DMS 273 treated with DMSO at 0.1 percent for 48 hours (cell line): Measurements from ENCODE around the gene CDO1.

Experiments
- DNase-seq: peaks from one replicate; lab custom pipeline; 2025; lab: John Stamatoyannopoulos, UW

Gene CDO1

DNA sequence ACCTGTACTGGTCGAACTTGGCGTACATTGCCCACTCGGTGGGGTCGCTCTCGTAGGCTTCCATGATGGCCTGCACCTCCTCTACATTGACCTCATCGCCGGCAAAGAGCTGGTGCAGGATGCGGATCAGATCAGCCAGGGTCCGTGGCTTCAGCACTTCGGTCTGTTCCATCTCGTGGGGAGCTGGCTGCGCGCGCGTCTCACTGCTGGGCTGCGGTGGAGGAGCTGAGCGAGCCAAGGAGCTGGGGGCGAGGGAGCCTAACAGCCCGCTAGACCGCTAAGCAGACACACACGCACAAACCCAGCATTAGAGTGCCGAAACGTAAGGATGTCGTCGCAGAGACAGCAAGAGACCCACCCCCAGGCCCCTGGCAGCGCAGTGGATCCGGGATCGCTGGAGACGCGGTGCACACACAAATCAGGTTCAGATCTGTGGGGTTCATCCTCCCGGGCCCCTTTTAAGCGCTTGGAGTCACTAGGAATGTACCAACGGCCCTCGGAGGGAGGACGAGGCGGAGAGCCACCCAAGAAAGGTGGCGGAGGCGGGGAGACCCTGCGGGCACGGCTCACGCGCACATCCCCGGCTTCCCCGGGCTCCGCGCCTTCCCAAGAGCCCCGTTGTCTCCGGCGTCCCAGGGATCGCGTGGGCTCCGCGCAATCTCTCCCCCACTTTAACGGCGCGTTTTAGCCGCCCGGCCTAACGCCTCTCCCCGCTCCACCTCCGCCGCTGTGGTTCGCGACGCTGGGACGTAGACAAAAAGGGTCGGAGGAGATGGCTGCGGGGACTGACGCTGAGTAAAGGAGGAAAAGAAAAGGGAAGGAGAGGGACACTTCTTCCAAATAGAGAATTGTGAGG is at the start of gene CDO1:
Gene CDO1, minus strand, starts transcription at position 434 of the 856 bp plus-strand sequence. Its CDS starts 262 bp downstream, at position 172.
- DNase-seq: no peak

DNA sequence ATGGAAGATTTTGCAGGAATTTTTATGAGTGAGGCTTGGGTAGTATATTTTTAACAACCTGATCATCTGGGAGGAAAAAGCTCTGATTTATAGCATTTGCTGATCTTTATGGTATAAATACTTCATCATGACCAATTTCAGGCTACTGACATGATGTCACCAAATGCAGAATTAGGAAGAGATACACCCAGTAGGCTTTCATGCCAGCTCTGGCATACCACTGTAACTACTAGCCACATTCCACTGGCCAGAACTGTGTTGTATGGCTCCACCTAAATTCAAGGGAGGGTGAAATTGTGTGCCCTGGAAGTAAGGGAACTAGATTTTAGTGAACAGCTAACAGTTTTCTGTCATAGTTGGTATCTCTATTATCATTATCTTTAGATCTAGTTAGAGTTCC is 42.9 kb upstream of the CDO1 start:
- no peak for DNase-seq

DNA sequence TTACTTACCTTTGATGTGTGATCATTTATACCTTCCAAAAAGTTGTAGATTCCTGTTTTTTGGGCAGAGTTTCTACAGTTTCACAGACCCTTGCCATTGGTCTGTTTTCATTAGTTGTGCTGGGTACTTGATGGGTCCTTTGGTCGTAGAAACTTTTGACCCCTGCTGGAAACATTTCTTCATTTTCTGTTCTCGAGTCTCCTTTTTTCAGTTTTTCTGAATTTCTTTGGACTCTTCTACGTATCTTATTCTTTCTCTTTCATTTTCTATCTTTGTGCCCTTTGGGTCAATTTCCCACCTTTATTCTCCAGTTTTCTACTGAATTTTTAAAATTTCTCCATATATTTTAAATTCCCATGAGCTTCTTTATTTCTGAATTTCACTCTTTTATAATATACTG is 41.9 kb upstream of the CDO1 start:
- no peak for DNase-seq

DNA sequence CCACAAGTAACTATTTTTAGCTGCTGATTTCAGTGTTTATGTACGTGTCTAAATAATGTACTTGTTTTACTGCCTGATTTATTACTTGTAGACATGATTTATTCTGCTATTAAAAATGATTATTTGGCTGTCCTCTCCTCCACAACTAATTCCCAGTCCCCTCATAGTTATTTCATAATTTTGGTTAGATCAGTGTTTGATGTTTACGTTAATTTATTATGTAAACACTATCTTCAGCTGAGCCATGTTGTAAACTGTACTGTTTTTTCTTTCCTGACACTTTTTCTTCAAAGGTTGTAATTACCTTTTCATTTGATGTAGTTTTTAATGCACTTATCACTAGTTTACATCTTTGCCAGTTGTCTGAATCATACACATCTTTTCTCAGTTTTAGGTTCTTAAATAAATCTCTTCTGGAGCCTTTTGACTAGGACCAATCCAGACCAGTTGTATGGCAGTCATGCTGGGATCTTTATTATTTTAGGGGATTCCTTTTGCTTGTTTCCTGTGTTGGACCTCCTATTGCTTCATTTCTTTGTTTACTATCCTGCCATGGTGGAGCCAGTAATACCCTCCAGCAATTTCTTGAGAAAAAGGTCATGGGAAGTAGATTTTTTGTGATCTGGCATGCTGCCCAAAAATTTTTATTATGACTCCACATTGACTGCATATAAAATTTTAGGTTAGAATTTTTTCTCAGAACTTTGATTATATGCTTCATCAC is 41.3 kb upstream of the CDO1 start:
- no peak for DNase-seq

DNA sequence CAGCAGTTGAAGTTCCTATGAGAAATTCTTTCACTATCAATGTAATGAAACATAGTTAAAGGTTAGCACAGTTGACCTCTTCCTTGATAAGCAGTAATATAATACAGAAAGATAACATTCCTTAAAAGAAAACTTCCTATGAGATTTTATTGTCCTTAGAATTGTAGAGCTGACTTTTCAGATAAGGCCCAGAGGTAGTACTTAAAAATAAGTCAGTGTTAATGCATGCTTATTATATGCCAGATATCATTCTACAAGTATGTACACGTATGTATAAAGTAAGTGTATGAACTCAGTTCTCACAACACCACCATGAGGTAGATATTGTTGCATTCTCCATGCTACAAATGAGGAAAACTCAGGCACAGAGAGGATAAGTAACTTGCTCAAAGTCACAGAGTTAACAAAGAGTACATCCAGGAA is 40.6 kb upstream of the CDO1 start:
- no peak for DNase-seq

DNA sequence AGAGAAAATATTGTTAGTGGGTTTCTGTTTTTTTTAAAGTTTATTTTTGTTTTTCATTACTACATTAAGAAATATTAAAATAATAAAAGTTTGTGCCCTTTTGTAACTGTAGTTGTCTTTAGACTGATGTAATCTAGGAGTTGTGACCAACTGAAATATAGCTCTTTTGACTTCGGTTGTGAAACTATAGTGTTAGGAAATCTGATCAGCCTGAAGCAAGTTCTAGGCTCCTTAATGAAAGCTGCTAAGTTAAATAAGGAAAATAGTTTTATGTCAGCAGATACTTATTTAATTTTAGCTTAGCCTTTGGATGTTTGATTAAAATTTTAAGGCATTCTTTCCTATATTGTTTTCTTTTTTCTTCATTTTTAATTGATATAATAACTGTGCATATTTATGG is 39.5 kb upstream of the CDO1 start:
- DNase-seq: no peak

DNA sequence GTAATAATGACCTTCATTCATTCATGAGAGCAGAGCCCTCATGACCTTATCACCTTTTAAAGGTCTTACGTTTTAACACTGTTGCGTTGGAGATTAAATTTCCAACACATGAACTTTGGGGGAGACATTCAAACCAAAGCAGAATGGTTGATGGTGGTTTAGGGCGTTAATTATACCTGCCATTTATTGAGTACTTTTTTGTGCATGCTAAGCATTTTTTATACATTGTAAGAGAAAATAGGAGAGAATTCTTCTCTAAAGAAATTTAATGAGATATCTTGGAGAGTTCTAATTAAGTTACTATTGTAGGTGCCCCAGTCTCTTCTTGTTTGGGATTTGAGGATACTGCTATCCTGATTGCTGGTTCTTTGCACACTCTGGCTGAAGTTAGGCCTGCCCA is 37.7 kb upstream of the CDO1 start:
- DNase-seq: no peak

DNA sequence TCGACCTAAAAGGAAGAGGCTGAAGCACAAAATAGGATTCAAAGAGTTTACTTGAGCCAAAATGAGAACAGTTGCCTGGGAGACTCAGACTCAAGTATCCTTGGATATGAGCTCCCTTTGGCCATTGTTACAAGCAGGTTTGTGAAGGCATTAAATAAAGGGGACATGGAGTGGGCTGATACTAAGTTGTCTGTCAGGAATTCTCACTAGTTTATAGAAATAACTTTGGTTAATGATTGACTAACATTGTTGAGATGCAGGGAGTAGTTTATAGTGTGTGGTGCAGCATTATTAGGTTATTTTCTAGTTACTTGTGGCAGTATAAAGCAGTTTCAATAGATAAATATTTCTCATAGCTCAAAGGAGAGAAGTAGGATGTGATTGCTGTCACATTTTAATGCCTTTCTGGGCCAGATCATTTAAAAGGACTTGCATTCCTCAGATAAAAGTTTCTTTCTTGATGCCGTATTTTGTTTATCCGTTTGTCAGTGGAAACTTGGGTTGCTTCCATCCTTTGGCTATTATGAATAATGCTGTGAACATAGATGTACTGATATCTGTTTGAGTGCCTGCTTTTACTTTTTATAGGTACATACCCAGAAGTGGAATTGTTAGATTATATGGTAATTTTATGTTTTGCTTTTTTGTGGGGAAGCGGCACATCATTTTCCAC is 34.4 kb upstream of the CDO1 start:
- no peak for DNase-seq

DNA sequence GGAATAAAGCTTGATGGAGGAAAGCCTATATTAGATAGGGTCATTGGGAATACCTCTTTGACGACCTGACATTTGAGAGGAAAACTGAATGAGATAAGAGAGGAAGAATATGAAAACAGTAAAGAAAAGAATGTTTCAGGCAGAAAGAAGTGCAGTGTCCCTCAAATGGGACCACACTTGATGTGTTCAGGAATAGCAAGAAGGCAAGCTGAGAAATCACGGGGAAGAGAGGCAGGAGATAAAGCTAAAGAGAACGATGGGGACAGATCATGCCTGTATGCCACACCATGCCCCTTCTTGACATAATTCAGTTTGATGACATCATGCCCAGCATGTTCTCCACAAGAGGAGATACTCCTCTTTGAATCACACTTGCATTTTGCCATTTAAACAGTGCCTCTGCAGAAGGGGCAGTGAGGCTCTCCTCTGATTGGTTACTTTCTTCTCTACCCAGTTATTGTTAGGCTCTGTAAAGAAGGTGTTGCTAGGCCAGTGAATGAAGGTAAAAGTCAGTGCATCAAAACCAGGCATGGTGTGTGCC is 32.9 kb upstream of the CDO1 start:
- DNase-seq: no peak

DNA sequence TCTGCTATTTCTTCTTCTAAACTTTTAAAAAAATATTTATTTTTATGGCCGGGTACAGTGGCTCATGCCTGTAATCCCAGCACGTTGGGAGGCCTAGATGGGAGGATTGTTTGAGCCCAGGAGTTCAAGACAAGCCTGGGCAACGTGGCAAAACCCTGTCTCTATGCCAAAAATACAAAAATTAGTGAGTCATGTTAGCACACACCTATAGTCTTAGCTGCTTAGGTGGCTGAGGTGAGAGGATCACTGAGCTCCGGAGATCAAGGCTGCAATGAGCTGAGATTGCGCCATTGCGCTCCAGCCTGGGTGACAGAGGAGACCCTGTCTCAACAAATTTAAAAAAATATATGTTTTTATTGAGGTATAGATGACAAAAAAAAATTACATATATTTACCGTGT is 30.8 kb upstream of the CDO1 start:
- no peak for DNase-seq

DNA sequence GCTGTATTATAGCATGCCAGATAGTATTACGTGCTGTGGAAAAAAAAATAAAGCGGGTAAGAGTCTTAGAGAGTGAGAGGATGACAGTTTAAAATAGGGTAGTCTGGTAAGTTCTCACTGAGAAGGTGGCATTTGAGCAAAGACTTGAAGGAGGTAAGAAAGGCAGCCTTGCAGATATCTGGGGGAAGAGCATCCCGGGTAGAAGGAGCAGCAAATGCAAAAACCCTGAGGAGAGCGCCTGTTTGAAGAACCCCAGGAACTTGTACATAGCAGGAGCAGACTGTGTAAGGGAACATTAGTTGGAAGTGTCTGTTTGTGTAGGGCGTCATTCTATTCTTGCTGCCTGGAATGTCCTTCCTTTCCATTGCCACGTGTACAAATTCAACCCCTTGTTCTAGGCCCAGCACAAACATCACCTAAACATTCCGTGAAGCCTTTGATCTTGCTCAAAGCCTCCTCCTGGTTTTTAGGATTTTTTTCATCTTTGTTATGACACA is 27.9 kb upstream of the CDO1 start:
- DNase-seq: no peak

DNA sequence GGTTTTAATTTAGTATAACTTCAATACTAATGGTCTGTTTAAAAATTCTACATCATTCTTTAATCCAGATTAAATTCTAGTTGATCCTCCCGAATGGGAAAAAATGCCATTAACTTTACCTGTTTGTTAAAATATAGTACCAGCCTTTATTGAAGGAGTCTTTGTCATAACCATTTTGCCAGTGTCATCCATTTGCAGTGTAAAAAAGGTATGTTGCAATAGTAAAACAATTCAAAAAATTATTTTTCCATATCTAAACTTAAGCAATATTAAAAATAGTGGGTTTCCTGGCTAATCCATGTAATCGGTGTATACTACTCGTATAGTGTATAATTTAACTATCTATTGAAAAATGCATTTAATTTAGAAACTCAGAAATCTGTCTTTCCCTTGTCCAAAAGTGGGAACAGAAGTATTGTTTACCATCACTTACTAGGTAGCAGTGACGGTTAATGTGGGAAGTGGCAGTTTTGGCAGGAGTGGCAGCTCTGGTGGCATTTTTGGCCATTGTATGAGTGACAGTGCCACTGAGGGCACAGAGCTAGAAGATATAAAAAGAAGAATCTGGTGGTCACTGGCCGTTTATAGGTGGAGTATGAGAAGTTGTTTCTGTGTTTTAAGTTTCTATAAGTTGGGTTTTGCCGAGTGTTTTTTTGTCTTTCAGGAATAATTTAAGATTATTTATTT is 27.1 kb upstream of the CDO1 start:
- no peak for DNase-seq

DNA sequence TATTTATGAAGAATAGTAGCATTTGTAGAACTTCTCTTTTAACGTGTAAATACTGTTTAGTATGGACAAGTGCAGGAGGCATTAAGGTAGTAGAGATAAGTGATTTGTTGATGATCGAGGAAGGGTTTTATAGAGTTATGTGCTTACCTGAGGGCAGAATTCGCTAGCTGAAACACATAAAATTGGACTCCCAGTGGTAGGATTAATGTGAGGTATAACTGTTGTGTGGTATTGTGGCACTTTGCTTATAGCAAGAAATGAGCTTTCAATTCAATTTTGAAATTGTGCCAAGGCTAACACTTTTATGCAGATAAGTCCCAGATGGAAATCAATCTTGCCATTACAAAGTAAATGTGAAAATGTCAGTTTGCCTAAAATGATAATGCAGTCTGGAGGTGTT is 26.5 kb upstream of the CDO1 start:
- DNase-seq: peak; percentile 25

DNA sequence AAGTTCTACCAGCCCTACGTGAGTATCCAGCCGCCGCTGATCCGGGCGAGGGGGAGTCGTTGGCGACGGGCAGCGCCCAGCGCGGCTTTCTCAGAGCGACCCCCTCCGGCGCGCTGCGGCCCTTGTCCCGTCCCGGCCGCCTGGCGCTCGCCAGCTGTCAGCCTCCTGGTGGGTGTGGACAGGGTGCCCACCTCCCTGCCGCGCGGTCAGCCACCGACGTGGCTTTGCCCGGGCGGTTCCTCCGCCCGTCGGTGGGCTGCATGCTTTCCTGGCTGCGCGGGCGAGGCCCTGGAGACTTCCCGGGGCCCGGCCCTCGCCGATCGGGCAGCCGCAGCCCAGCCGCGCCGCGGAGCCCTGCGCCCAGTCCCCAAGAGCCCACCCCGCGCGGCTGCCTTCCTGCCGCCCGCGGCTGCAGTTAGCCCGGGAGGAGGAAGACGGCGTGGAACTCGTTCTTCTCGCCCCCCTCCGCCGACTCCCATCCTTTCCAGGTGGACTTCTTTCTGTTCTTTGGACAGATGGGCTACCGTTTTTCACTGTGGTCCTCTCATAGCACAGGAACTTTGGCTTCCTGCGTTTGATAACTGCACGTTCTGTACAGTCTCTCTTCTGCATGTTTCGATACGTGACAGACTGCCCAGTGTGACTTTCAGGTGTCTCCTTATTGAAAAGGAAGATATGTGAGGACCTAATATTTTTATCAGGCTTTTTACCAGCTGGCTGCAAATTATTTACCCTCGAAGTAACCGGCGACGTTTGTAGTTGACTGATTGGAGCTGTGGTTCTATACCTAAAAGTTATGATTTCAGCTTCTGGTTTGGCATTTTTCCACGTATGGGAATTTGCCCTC is 25.9 kb upstream of the CDO1 start:
- DNase-seq: peak; percentile 58

DNA sequence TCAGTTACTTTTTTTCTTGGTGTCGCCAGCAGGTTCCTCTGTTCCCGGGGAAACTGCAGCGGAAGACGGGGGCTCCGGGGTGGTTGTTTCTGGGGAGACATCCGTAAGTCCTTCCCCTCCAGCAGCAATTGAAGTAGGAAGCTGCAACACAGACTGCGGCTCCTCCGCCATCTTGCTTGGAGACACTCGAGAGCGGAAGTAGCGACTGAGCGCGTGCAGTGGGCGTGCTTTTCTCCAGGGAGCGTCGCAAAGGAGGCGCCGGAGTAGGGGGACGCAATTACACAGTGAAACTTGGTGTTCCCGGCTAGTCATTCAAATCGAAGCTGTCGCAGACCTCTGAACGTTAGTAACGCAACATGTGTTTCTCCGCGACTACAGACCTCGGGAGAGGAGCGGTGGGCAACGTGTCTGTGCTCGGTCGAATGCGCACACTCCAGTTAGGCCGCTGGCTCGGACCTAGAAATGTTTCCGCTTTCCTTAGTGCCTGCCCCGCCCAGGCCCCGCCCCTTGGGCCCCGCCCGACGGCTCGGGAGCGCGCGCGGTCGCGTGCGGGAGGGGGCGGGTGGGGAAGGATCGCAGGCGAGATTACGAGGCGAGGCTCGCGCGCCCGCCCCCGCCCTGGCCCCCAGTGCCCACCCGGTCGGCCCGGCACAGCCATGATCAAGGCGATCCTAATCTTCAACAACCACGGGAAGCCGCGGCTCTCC is 25.1 kb upstream of the CDO1 start, which contains the start of the genes AP3S1 and ATG12:
Gene AP3S1, plus strand, starts transcription at position 554 of the 707 bp plus-strand sequence. Its CDS starts 103 bp downstream, at position 657.
Gene ATG12, minus strand, starts transcription at position 184 of the 707 bp plus-strand sequence. Its CDS starts 13 bp downstream, at position 171.
- peak; percentile 95 for DNase-seq

DNA sequence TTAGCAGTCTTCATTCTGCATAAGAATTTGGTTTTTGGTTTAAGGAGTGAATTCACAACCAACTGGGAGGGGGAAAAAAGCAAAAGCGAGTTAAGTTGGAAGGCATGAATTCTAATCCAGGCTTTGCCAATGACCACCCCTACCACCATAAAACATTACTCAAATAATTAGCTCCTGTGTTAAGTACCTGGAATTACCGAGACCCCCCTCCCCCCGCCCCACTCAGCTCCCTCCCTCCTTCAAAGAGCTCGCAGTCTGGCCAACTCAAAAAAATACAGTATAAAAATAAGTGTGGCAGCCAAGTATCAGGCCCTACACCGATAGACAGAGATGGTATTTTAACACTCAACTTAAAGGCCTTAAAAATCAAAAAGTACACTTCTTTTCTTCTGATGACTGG is 24.4 kb upstream of the CDO1 start:
- DNase-seq: no peak

DNA sequence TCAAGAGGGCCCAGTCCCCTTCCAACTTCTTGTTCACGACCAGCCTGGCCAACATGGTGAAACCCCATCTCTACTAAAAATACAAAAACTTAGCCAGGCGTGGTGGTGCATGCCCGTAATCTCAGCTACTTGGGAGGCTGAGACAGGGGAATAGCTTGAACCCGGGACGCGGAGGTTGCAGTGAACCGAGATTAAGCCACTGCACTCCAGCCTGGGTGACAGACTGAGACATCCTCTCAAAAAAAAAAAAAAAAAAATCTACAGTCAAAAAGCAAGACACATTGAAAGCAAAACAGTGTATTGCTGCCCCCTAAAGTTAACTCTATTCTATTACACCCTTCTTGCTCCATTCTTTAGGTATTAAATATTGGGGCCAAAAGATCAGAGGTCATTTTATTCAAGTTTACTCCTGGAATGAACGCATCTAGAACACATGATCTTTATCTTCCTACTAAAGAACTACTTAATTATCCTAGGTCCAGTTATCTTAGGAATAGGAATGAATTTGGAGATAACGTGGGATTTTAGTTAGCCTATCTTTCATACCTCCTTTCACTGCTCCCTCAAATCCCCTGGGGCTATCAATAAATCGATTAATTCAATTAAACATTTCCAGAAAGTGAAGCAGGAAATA is 22.5 kb upstream of the CDO1 start:
- no peak for DNase-seq

DNA sequence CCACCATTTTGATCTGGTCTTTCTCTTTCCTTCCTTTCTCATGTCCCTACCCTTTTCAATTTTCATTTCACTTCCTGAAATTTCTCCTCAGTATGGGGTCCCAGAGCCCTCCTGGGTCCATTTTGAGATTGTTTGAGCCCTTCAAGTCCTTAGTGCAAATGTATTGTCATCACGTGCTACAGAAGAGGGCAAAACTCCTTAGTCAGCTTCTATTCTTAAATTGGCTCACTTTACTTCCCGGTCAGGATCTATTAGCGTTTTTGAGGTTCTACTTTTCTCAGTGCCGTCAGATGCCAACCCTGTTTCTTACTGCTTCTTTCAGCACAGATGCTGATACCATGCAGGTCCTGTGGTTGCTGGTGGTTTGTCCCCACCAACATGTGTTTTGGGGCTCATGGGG is 19.0 kb upstream of the CDO1 start:
- no peak for DNase-seq

DNA sequence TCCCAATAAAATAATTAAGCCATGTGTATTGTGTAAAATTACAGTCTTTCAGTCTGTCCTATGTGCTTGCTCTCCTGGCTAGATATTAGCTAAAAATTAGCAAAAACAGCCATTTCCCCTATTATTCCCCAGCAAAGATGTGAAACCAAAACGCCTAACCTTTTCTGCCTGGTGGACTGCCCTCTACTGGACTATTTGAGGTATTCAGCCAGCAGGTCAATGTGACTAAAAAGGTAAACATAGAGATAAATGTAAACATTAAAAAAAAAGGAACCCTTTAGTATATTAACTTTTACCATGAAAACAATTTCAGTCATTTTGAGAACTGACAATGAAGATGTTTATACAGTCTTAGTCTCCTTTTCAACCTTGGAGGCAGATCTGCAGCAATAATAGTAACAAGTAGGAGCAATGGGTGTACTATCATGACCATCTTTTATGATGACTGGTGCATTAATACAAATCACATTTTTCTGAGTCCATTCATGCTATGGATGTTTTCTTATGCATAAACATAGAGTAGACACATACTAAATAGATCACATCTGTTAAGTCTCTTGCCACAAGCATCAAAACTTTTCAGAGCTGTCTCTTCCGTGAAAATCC is 14.8 kb upstream of the CDO1 start:
- no peak for DNase-seq
